ENCODE data around the gene NFKBIL1.

NFKBIL1 gene

GRCh38 chr6:31534011-31534410 is 13.4 kb upstream of the NFKBIL1 start:
- no peak for DNase-seq

DNA sequence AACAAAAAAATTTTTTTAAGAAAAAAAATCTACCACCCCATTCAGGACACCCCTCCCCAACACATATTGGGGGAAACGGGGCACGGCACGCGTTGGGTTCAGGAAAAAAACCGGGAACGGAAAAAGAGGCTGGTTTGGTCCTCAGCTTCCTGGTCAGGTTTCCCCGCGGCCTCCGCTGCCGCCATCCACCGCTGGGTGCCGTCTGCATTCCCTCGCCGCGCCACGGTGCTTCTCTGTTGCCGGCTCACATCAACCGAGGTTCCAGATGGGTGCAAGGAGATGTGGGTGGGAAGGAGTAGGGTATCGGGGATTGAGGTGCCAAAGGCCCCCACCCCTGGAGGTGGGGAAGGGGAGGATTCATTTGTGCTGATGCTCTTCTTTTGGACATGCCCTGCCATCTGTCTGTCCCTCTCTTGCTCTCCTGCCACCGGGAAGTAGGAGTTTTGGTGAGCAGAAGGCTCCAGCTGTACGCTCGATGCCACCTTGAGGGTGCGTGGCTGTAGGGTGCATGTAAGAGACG is 12.8 kb upstream of the NFKBIL1 start:
- no peak for DNase-seq

DNA sequence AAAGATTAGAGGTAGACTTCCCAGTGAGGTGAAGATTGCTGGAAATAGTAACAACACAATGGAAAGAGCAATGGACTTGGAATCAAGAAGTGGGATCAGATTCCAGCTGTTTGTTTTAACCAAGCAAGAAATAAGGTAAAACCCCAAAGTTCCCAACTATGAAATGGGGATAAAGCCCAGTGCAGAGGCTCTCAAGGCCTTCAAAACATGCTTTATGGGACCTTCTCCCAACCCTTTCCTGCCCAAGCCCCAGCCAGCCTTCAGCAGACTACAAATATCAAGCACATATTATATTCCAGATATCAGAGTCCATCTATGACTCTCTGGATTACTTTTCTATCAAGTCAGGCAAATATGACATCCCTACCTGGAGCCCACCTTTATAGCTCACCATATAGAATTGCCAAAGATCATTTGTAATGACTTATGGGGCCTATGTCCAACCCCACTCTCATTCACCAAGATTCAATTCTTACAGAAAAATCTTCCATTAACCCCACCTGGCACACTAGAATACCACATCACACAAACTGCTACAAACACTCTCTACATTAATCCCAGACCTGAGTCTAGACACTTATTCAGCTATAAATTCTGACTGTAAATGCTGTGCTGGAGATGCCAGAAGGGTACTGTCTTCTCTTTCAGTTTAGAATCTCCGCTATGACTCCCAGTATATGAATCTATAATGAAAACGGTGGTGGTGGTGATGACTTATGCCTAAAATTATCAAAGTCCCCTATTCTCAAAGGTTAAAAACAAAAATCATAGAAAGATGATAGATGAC is 11.7 kb upstream of the NFKBIL1 start:
- no peak for DNase-seq

DNA sequence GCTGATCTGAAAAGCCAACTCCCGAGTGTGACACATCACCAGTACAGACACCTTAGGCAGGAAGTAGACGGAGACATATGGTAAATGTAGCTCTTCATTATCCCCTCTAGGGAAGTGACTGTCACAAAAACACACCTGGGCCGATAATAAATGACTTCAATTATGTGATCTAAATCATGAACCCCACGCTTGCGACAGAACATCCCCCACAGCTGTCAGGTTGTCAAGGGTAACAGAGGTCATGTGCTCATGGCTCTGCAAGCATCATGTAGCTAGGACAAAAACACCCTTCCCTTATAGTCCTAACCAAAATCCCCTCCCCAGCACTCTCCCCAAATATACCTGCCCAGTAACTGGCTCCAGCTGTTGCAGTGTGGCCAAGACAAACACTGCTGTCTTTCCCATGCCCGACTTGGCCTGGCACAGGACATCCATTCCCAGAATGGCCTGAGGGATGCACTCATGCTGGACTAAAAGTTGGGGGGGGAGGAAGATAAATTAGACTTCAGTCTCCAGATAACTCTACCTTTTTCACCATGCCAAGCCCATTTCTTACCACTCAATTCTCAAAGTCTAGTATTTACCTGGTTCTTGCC is 8.5 kb upstream of the NFKBIL1 start:
- no peak for DNase-seq

DNA sequence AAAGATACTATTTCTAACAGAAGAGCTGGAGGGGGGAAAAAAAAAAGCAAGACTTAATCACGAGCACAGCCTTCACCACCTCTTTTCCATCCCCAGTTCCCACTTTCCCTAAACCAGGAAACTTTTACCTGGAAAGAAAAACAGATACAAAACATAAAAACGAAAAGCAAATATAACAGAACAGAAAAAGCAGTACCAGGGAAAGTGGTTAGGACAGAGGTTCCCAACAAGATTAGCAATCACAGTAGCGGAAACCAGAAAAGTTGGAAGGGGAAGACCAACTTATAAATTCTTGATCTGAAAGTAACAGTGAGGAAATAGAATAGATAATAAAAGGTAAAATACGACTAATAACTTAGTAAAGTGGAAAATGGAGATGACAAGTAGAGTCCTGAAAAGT is 6.8 kb upstream of the NFKBIL1 start:
- DNase-seq, result no peak

DNA sequence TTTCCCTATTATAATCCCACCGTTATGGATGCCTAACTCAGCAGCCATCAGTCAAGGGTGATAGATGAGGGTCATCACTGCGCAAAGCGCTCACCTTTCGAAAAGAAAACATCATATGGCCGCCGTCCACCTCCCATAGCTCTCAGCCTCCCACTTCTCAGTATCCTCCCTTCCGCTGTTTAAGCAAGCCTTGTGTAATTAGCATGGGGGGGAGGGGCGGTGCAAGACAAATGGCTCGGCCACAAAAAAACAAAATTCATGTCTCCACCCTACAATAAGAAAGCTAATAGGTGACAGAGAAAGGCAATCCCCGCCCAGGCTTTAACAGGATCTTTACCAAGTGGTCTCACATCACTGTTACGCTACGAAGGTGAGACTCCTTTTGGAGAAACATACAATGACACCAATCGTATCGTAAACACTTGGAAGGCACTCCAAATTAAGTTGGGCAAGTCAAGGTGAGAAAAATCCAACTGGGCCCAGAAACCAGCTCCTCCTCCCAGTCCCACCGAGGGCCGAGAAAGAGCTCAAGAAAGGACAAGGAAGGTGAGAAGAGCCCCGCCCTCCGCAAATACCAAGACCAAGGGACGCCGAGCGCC is 6.2 kb upstream of the NFKBIL1 start:
- peak in 7 of 51 donors; percentile 12 to 69 (median 31) for DNase-seq

DNA sequence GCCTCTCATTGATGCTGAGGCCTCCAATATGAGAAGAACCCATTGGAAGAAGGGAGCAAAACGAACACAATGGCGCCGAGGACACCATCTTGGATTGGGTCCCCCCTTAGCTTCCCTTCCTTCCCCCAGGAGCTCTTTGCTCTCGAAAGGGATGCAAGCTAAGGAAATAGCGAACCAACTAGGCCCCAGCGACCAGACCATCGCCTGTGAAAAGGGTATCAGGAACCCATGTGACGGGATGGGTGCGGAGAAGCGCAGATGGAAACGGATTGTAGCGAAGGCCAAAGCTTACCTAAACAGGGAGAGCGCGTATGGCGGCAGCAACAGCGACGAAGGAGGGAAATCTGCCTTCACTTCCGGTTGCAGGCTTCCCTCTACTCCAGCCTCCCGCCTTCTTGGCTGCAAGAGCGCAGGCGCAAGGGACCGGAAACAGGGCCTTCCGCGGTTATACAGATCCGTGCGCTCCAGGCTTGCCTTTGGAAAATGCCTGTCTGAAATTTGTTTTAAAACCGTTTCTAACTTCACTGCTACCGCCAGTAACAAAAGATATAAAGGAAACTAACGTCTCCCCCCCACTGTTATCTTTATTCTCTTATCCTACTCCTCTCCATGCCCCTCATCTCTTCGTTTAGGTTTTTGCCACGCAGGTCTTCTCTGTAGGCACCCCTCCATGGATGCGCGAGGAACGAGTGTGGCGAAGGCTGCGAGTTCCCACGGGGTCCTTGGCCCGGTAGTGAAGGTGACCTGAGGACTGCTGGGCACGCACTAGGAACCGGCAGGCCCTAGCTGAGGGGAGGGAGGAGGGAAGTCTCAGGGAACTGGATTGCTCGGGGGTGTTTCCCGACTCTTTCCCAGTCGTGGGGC is 5.5 kb upstream of the NFKBIL1 start, which contains the start of gene DDX39B:
TSS of gene DDX39B (minus strand) at position 346 of the 864 bp plus-strand sequence. CDS start 1,471 bp downstream, outside the sequence.
- peak in 50 of 51 donors; percentile 72 to 98 (median 92) for DNase-seq

DNA sequence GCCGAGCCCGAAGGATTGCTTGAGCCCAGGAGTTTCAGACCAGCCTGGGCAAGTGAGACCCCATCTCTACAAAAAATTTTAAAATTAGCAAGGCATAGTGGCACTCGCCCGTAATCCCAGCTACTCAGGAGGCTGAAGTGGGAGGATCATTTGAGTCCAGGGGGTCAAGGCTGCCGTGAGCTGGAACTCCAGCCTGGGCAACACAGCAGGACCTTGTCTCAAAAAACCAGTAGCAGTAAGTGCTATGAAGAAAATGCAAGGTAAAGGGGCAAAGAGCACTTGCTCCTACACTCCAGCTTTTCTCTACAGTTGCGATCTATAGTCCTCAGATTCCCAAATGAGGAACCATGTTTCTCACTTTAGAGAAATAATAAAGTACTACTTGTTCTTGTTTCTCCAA is 3.8 kb upstream of the NFKBIL1 start:
- no peak for DNase-seq

GRCh38 chr6:31544676-31545075 is 2.7 kb upstream of the NFKBIL1 start:
- no peak for DNase-seq

- DNase-seq, result no peak
Measured at GRCh38 chr6:31545291-31545690, 2.1 kb upstream of the NFKBIL1 start.

DNA sequence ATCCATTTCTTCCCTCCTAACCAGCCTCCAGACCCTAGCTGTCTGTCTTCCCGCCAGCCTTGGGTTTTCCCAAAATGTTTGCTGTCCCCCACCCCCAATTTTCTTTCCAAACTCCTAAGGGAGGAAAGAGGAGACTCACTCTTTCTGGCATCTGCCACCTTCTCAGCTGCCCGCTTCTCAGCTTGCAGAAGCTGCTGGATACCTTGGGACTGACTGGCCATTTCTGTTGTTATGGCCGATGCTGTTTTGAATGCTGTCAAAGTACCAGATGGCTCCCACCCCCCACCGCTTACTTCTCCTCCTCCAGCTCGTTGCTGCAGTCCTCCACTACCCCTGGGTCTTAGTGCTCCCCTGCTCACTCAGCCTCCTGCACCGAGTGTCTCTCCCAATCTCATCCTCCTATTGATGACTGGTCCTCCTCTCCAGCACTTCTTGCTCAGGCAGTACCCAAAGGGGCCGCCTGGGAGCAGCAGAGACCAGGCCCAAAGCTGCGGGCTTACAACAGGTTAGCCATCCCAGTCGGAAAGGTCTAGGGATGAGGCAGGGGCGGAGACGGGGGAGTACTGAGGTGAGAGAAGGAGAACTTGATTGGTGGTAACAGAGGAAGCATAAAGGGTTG is 960 bp upstream of the NFKBIL1 start, which contains the start of gene ATP6V1G2:
TSS of gene ATP6V1G2 (minus strand) at position 270 of the 619 bp plus-strand sequence. CDS start at position 221, 49 bp downstream.
- peak in 50 of 51 donors; percentile 22 to 94 (median 84) for DNase-seq

DNA sequence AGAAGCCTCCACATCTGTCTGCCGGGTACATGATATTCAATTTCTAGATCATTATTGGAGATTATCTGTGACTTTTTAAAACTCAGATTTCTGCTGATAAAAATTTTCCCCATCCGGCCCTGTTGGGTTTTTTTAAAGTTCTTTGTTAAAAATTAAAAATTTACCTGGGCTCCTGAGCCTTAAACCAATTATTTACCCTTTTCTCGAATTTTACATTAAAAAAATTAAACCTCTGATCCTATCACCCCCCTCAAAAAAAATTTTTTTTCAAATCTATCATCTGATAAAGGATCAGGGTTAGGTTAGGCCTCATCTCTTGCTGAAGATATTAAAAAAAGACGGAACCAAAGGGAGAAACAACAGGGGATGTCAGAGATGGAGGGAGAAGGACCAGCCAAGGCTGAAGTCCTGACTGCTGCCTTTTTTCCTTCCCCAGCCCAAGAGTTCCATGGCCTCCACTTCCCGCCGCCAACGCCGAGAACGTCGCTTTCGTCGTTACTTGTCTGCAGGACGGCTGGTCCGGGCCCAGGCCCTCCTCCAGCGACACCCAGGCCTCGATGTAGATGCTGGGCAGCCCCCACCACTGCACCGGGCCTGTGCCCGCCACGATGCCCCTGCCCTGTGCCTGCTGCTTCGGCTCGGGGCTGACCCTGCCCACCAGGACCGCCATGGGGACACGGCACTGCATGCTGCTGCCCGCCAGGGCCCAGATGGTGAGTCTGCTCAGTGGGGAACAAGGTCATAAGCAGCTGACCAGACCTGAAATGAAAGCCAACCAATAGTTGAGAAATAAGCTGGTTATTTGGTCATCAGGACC is 527 bp downstream of the NFKBIL1 start:
- DNase-seq, result peak in 4 of 51 donors; percentile 1 to 10 (median 4)

GRCh38 chr6:31548544-31548873 is 1.1 kb downstream of the NFKBIL1 start:
- no peak for DNase-seq

- DNase-seq, result peak in 16 of 51 donors; percentile 7 to 41 (median 16)
Measured at GRCh38 chr6:31551371-31551770, 4.0 kb downstream of the NFKBIL1 start.

GRCh38 chr6:31556307-31556706 is 8.9 kb downstream of the NFKBIL1 start:
- no peak for DNase-seq

DNA sequence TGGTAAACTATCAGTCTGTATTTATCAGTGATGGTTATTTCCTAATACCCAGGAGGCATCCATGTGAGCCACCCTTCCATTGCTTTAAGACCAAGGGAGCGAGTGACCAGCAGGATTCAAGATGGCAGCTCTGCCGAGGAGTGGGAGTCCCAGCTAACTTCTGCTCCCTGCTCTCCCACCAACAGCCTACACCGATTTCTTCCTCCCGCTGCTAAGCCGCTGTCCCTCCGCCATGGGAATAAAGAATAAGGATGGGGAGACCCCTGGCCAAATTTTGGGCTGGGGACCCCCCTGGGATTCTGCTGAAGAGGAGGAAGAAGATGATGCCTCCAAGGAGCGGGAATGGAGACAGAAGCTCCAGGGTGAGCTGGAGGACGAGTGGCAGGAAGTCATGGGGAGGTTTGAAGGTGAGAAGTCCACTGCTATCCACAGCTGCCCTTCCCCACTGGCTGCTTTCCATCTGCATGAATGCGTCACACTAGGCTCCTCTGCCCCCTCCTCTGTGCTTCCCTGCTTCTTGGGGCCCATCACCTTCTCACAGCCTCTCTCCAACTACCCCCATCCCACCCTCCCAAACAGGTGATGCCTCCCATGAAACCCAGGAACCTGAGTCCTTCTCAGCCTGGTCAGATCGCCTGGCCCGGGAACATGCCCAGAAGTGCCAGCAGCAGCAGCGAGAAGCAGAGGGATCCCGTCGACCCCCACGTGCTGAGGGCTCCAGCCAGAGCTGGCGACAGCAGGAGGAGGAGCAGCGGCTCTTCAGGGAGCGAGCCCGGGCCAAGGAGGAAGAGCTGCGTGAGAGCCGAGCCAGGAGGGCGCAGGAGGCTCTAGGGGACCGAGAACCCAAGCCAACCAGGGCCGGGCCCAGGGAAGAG is 10.3 kb downstream of the NFKBIL1 start:
- no peak for DNase-seq

DNA sequence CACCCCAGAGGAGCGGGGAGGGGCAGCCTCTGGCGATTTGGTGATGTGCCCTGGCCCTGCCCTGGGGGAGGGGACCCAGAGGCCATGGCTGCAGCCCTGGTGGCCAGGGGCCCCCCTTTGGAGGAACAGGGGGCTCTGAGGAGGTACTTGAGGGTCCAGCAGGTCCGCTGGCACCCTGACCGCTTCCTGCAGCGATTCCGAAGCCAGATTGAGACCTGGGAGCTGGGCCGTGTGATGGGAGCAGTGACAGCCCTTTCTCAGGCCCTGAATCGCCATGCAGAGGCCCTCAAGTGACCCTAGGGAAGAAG is 10.9 kb downstream of the NFKBIL1 start:
- DNase-seq, result no peak

- peak in 14 of 51 donors; percentile 5 to 49 (median 20) for DNase-seq
Measured at GRCh38 chr6:31558631-31559500, 11.5 kb downstream of the NFKBIL1 start.

All from hypothalamus (tissue), 51 donors.